Upper lobe of left lung (tissue), 6 donors: Measurements from ENCODE around the gene SLC22A24. TPM values are rescaled to one million over a fixed set of nuclear protein-coding genes. Genes with fewer than 3 reads are reported as not detected.
A peak's percentile ranks its signal among the peaks of the same experiment; 100 is the strongest.

ENCODE experiments used
- ATAC-seq, 2 donors: fragments of 200-7000 bp; cut with Tn5 transposase; one replicate each; pipeline ENCODE4 v1.9.1; 2022; ENCODE audit warnings: mild to moderate bottlenecking in 2 of 2, moderate library complexity in 2 of 2; ENCODE audit not compliant: low FRiP score in 2 of 2
- DNase-seq, 2 donors: peaks; one replicate each; pipeline ENCODE4 v3.0.0-alpha.2; 2019 to 2020
- H3K27ac ChIP-seq, 4 donors: fragments of 200-600 bp; sonication (generic); one replicate each; pipeline ENCODE4 v1.5.1; 2016 to 2019
- H3K27me3 ChIP-seq, 4 donors: fragments of 200-600 bp; sonication (generic); one replicate each; pipeline ENCODE4 v1.5.1; 2017 to 2019
- H3K36me3 ChIP-seq, 4 donors: fragments of 200-600 bp; sonication (generic); one replicate each; pipeline ENCODE4 v1.5.1; 2016 to 2019
- H3K4me1 ChIP-seq, 4 donors: fragments of 200-600 bp; sonication (generic); one replicate each; pipeline ENCODE4 v1.5.1; 2018 to 2019
- H3K4me3 ChIP-seq, 4 donors: fragments of 200-600 bp; sonication (generic); one replicate each; pipeline ENCODE4 v1.5.1; 2017 to 2019; ENCODE audit warnings: mild to moderate bottlenecking in 2 of 4, moderate library complexity in 1 of 4
- H3K9me3 ChIP-seq, 4 donors: fragments of 200-600 bp; sonication (generic); one replicate each; pipeline ENCODE4 v1.5.1; 2018 to 2019
- EP300 ChIP-seq, 4 donors: sonication (generic); formaldehyde crosslinking; IDR thresholded peaks; one replicate each; pipeline ENCODE4 v1.5.1; 2017; ENCODE audit warnings: antibody characterized with exemption in 4 of 4, control low read depth in 2 of 4
- POLR2A ChIP-seq, 4 donors: fragments of 450-650 bp; IDR thresholded peaks; one replicate each; pipeline ENCODE4 v1.5.1; 2016 to 2017; ENCODE audit warnings: antibody characterized with exemption in 4 of 4, mild to moderate bottlenecking in 2 of 4
- POLR2AphosphoS5 ChIP-seq, 2 donors: sonication (generic); formaldehyde crosslinking; IDR thresholded peaks; one replicate each; pipeline ENCODE4 v1.5.1; 2017; ENCODE audit warnings: antibody characterized with exemption in 2 of 2
- WGBS, 2 donors: methylation state at CpG; one replicate each; pipeline ENCODE4 v1.1.5; 2017 to 2018; 5-methylcytosine and 5-hydroxymethylcytosine counted together
- total RNA-seq, 6 donors: library from RNA; depleted of rRNA in 4 of 6; stranded (reverse); fragments of >200 nt in 4 of 6; gene quantifications; one replicate each; pipeline versions ENCODE4 v1.1.0 to v1.2.1, GENCODE V29; 2016 to 2021
- TF ChIP-seq, protein P1 (sequence below), 6 experiments: fragments of 450-650 bp in 4 of 6; fragments of 200-600 bp in 2 of 6; sonication (generic) in 2 of 6; IDR thresholded peaks; one replicate each; pipeline ENCODE4 v1.5.1; 2016 to 2019; ENCODE audit warnings: antibody characterized with exemption in 6 of 6
- donor health status: DM: no; HTN: no; CAD: no; lungs with moderate emphysema.
- donor health status: DM: no; HTN: yes; CAD: no; lungs with severe emphysema.

The SLC22A24 gene
- not detected for total RNA-seq

DNA sequence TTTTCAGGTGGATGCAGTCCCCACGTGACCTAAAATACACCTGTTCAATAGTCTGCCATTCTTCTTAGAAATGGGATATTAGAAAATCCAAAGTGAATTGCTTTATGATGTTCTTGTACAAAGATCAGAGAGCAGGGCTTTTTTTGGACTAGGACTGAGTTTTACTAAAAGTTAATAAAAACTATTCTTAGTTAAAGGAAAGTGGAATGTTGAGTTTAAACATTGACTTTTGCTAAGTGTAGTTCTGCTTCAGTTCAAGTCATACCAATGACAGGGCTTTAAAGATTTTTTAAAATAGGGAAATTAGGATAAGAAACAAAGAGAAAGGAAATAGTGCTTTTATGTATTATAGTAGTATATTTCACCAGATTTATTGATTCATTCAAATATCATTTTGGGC is at the start of gene SLC22A24:
Gene SLC22A24, minus strand, starts transcription at position 101 of the 400 bp plus-strand sequence. CDS start 442 bp downstream, outside the sequence.
- no peak within 1 kb of the TSS for H3K4me3 ChIP-seq
- 65 to 86% methylated on average over 1 of the region's 1 CpG for WGBS, 2 donors

GRCh38 chr11:63180536-63180935 is 36.5 kb upstream of the SLC22A24 start:
- TF ChIP-seq POLR2AphosphoS5 (IDR thresholded peaks at IDR 0.05) (no peak), POLR2A (IDR thresholded peaks at IDR 0.05) (no peak), EP300 (IDR thresholded peaks at IDR 0.05) (no peak)
- TF ChIP-seq, protein P1, sequence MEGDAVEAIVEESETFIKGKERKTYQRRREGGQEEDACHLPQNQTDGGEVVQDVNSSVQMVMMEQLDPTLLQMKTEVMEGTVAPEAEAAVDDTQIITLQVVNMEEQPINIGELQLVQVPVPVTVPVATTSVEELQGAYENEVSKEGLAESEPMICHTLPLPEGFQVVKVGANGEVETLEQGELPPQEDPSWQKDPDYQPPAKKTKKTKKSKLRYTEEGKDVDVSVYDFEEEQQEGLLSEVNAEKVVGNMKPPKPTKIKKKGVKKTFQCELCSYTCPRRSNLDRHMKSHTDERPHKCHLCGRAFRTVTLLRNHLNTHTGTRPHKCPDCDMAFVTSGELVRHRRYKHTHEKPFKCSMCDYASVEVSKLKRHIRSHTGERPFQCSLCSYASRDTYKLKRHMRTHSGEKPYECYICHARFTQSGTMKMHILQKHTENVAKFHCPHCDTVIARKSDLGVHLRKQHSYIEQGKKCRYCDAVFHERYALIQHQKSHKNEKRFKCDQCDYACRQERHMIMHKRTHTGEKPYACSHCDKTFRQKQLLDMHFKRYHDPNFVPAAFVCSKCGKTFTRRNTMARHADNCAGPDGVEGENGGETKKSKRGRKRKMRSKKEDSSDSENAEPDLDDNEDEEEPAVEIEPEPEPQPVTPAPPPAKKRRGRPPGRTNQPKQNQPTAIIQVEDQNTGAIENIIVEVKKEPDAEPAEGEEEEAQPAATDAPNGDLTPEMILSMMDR (IDR thresholded peaks at IDR 0.05), result no peak
- WGBS, 2 donors, result 88 to 97% methylated on average over 1 of the region's 1 CpG
- ATAC-seq, result no peak
- Histone ChIP-seq H3K27me3 (no peaks in the 10 kb centered on the region), H3K36me3 (no peaks in the 10 kb centered on the region), H3K4me3 (no peak overlapping the region), H3K27ac (no peak overlapping the region), H3K9me3 (peaks cover 0 to 5% (median 2%) of the 10 kb centered on the region in 4 donors), H3K4me1 (no peaks in the 10 kb centered on the region)
- DNase-seq, result no peak

More for the DNA sequence above, at the start of gene SLC22A24:
- TF ChIP-seq EP300 (IDR thresholded peaks at IDR 0.05) (no peak), POLR2A (IDR thresholded peaks at IDR 0.05) (no peak), POLR2AphosphoS5 (IDR thresholded peaks at IDR 0.05) (no peak)
- TF ChIP-seq, protein P1 (IDR thresholded peaks at IDR 0.05), result no peak
- Histone ChIP-seq H3K9me3 (no peaks in the 10 kb centered on the region), H3K36me3 (no peaks in the 10 kb centered on the region), H3K4me1 (peaks cover 0 to 8% (median 3%) of the 10 kb centered on the region in 4 donors), H3K27ac (peak within 1 kb of the TSS in 2 of 4 donors; percentile 32 to 68), H3K27me3 (no peaks in the 10 kb centered on the region)
- ATAC-seq (no peak), DNase-seq (no peak)

DNA sequence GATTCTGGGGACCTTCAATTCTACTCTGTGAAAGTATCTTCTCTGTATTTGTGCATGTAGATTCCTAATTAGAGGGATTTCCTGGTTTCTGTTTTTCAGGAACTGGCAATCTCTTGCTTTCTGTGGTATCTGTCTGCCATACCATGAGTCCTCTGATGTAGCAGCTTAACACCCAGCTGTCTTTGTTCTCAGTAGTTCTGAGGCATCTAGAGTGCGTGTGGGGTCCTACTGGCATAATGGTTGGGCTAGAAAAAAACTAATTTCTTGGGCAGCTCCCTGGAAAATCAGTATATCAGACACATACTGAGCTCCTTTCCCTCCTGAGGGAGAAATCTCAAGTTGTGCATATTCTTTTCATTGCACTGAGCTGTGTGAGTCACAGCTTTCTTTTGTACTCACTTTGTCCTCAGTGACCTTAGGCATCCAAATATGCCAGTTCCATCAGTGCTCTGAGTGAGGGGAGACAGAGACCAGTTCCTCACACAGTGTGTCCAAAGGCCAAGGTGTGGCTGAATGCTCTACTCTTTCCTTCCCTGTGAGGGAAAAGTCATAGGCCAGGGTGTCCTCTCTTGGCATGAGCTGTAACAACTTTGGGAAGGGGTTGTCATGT is 35.5 kb upstream of the SLC22A24 start:
- no peaks in the 10 kb centered on the region for H3K4me1 ChIP-seq
- TF ChIP-seq POLR2AphosphoS5 (IDR thresholded peaks at IDR 0.05) (no peak), EP300 (IDR thresholded peaks at IDR 0.05) (no peak), POLR2A (IDR thresholded peaks at IDR 0.05) (no peak)
- H3K27me3 ChIP-seq, result no peaks in the 10 kb centered on the region
- 57 to 75% methylated on average over 1 of the region's 1 CpG for WGBS, 2 donors
- no peak for ATAC-seq
- no peaks in the 10 kb centered on the region for H3K36me3 ChIP-seq
- H3K4me3 ChIP-seq, result no peak overlapping the region
- DNase-seq, result no peak
- H3K9me3 ChIP-seq, result peaks cover 0 to 5% (median 2%) of the 10 kb centered on the region in 4 donors
- no peak overlapping the region for H3K27ac ChIP-seq

- no peaks in the 10 kb centered on the region for H3K36me3 ChIP-seq
- ATAC-seq (no peak), DNase-seq (no peak)
- peaks cover 0 to 5% (median 2%) of the 10 kb centered on the region in 4 donors for H3K9me3 ChIP-seq
- no peak overlapping the region for H3K4me3 ChIP-seq
- TF ChIP-seq POLR2AphosphoS5 (IDR thresholded peaks at IDR 0.05) (no peak), EP300 (IDR thresholded peaks at IDR 0.05) (no peak), POLR2A (IDR thresholded peaks at IDR 0.05) (no peak)
- TF ChIP-seq, protein P1 (IDR thresholded peaks at IDR 0.05), result no peak
- no peaks in the 10 kb centered on the region for H3K4me1 ChIP-seq
- no peaks in the 10 kb centered on the region for H3K27me3 ChIP-seq
- H3K27ac ChIP-seq, result no peak overlapping the region
- WGBS, 2 donors, result 88 to 94% methylated on average over 1 of the region's 1 CpG
Measured at GRCh38 chr11:63177872-63178271, 33.9 kb upstream of the SLC22A24 start.

- ATAC-seq (no peak), DNase-seq (no peak)
- H3K27ac ChIP-seq, result no peak overlapping the region
- 86 to 89% methylated on average over 4 of the region's 4 CpGs for WGBS, 2 donors
- no peaks in the 10 kb centered on the region for H3K4me1 ChIP-seq
- H3K4me3 ChIP-seq, result no peak overlapping the region
- H3K27me3 ChIP-seq, result no peaks in the 10 kb centered on the region
- TF ChIP-seq POLR2AphosphoS5 (IDR thresholded peaks at IDR 0.05), result no peak
- no peak for TF ChIP-seq EP300 (IDR thresholded peaks at IDR 0.05)
- no peak for TF ChIP-seq POLR2A (IDR thresholded peaks at IDR 0.05)
- TF ChIP-seq, protein P1 (IDR thresholded peaks at IDR 0.05), result no peak
- H3K9me3 ChIP-seq, result no peaks in the 10 kb centered on the region
- H3K36me3 ChIP-seq, result no peaks in the 10 kb centered on the region
Measured at GRCh38 chr11:63165706-63166310, 21.8 kb upstream of the SLC22A24 start.
